ENCODE results near the gene DTNBP1. TPM values are rescaled to one million over a fixed set of nuclear protein-coding genes. Genes with fewer than 3 reads are reported as not detected.
A peak's percentile ranks its signal among the peaks of the same experiment; 100 is the strongest.

DTNBP1 gene
- total RNA-seq, 1 experiment from 2014 or later = 14.4 TPM

GRCh38 chr6:15527838-15528617 is 134.8 kb downstream of the DTNBP1 start:
- in situ Hi-C loops (cut with HindIII; ENCODE audit: low pct_unique_long_range_greater_than_20kb, low sequenced_read_pairs) = no loop called here

DNA sequence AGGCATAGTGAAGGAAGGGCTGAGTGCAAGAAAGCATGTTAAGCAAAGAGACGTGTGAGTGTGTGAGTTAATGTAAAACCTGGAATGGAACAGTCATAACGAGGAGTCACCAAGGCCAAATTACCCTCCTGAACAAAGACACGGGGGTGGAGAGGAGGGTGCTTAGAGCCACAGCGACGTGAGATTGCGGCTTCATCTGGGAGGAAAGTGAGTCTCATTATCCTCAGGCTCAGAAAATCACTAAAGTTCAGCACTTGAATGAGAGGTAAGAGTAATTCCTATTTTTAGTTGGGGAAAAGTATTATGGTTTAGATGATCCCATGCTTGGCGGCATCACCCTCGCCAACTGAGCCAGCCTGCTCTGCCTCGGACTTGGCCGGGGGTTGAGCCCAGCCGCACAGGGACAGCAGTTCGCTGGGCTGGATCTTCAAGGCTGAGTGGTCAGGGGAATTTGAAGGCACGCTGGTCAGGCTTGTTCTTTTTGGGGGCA is 136.6 kb downstream of the DTNBP1 start:
- in situ Hi-C loops (cut with HindIII; ENCODE audit: low pct_unique_long_range_greater_than_20kb, low sequenced_read_pairs) = no loop called here
- peak; percentile 87 for DNase-seq (ENCODE audit: low read depth)

More at GRCh38 chr6:15527838-15528617, 134.8 kb downstream of the DTNBP1 start:
- no peak for DNase-seq (ENCODE audit: low read depth)

DNA sequence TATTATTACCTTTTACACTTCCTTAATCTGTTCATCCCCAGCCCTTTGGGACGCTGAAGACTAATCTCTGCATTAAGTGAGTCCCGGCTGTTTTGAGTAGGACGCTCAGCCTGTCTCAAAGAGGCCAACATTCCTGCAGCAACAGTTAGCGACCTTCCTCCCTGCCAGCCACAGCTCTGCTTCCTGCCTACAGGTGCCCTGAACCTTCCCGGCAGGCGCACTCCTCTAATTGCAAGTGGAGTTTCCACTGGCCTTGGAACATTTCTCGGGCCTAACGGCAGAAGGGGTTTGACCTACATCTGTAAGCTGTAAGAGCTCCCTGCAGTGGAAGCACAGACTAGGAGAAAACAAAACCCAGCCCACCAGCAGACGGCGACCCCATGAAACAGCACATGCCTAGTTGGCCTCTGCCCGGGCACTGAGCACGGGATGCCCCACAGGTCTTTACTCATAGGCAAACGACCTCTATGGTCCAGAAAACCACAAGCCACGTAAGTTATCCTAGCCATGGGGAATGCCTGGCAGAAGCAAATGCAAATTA is 137.9 kb downstream of the DTNBP1 start:
- no peak for DNase-seq (ENCODE audit: low read depth)
- in situ Hi-C loops (cut with HindIII; ENCODE audit: low pct_unique_long_range_greater_than_20kb, low sequenced_read_pairs) = no loop called here

- no peak for DNase-seq (ENCODE audit: low read depth)
- in situ Hi-C loops (cut with HindIII; ENCODE audit: low pct_unique_long_range_greater_than_20kb, low sequenced_read_pairs) = no loop called here
These were observed 138.9 kb downstream of the DTNBP1 start for GRCh38 chr6:15523679-15524630.

DNA sequence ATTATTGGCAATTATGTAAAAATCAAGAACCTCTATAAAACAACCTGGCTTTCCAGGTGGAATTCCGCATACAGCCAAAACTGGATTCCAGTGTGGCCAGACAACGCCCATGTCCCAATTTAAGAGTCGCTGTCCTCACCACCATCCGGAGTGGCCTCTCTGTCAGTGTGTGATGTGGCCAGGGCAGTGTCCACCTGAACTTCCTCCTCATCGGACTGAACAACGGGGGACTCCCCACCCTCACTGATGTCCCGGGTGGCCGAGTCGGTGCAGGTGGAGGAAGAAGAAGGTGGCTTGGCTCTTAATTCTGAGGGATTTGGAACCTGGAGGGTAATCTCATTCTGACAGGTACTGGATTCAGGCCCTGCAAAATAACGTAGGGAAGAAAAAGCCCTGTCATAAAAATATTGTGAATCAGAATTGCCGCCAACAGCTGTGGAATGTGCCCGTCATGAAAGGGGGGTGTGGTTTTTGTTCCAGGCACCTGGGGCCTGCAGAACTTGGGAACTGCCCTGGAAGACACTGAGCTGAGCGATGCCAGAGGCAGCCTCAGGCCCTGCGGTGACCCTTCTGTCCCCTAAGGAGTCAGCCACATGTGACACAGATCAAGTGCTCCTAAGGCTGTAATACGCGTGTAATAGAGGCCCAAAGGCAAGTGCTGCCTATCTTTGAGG is 139.8 kb downstream of the DTNBP1 start:
- DNase-seq (ENCODE audit: low read depth) = no peak
- in situ Hi-C loops (cut with HindIII; ENCODE audit: low pct_unique_long_range_greater_than_20kb, low sequenced_read_pairs) = no loop called here

DNA sequence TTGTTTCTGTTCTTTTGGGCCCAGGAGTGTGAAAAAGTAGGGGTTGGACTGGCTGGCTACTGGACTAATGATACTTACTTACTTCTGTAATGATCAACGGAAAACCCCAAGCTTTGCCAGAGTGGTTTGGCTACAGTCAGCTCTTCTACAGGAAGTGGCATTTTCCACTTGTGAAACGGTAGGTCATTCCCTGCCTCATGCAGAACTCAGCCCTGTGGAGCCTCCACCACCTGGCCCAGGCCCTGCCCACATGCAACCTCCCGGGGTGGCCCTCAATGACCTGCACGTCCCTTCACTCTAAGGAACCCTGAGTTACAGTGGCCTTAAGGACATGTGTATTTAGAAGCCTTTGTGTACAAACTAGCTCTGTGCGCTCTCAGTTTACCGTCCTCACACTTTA is 140.4 kb downstream of the DTNBP1 start:
- in situ Hi-C loops (cut with HindIII; ENCODE audit: low pct_unique_long_range_greater_than_20kb, low sequenced_read_pairs) = no loop called here
- DNase-seq (ENCODE audit: low read depth) = no peak

- in situ Hi-C loops (cut with HindIII; ENCODE audit: low pct_unique_long_range_greater_than_20kb, low sequenced_read_pairs) = no loop called here
- DNase-seq (ENCODE audit: low read depth) = no peak
These were observed 140.8 kb downstream of the DTNBP1 start for GRCh38 chr6:15522026-15522425.

- no peak for DNase-seq (ENCODE audit: low read depth)
- in situ Hi-C loops (cut with HindIII; ENCODE audit: low pct_unique_long_range_greater_than_20kb, low sequenced_read_pairs) = no loop called here
These were observed 141.2 kb downstream of the DTNBP1 start for GRCh38 chr6:15521582-15521981.

- in situ Hi-C loops (cut with HindIII; ENCODE audit: low pct_unique_long_range_greater_than_20kb, low sequenced_read_pairs) = no loop called here
- DNase-seq (ENCODE audit: low read depth) = no peak
These were observed 142.1 kb downstream of the DTNBP1 start for GRCh38 chr6:15520626-15521203.

DNA sequence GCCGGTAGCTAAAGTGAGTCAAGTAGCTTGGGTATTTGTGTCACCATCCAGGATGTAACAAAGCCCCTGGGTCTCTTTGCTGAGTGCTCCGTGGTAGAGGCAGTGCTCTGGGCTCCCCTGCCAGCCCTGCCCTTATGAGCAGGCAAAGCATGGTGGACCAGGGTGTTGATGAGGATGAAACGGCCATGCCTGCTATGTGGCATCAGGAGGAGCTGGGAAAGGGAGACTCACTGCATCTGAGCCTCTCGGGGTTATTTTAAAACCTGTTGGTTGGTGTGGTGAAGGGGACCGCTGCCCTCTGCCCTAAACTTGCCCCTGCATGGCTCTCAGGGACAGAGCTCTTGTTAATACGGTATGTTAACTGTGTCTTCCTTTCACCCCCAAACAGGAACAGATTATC is 143.1 kb downstream of the DTNBP1 start:
- DNase-seq (ENCODE audit: low read depth) = no peak
- in situ Hi-C loops (cut with HindIII; ENCODE audit: low pct_unique_long_range_greater_than_20kb, low sequenced_read_pairs) = no loop called here

GRCh38 chr6:15518878-15519277 is 143.9 kb downstream of the DTNBP1 start:
- DNase-seq (ENCODE audit: low read depth) = no peak
- in situ Hi-C loops (cut with HindIII; ENCODE audit: low pct_unique_long_range_greater_than_20kb, low sequenced_read_pairs) = no loop called here

DNA sequence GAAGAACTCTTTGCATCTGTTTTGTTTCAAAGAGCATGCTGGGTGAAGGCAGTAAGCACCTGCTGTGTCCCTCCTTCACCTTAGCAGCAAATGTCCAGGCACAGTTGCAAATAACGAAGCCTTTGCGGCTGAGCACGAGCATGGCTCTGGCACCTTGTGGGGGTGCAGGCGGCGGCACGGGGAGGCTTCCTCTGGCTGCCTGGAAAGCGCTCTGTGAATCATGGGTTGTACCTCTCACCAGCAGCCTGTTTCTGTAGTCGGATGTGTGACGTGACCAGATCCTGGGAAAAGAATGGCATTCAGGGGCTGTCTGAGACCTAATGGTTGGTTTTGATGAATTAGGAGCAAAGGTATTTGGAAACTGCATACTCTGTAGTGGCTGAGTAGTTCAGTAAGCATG is 144.8 kb downstream of the DTNBP1 start:
- in situ Hi-C loops (cut with HindIII; ENCODE audit: low pct_unique_long_range_greater_than_20kb, low sequenced_read_pairs) = no loop called here
- no peak for DNase-seq (ENCODE audit: low read depth)

- in situ Hi-C loops (cut with HindIII; ENCODE audit: low pct_unique_long_range_greater_than_20kb, low sequenced_read_pairs) = no loop called here
- DNase-seq (ENCODE audit: low read depth) = no peak
These were observed 145.2 kb downstream of the DTNBP1 start for GRCh38 chr6:15517600-15517999.

- DNase-seq (ENCODE audit: low read depth) = no peak
- in situ Hi-C loops (cut with HindIII; ENCODE audit: low pct_unique_long_range_greater_than_20kb, low sequenced_read_pairs) = no loop called here
These were observed 145.8 kb downstream of the DTNBP1 start for GRCh38 chr6:15516923-15517560.

DNA sequence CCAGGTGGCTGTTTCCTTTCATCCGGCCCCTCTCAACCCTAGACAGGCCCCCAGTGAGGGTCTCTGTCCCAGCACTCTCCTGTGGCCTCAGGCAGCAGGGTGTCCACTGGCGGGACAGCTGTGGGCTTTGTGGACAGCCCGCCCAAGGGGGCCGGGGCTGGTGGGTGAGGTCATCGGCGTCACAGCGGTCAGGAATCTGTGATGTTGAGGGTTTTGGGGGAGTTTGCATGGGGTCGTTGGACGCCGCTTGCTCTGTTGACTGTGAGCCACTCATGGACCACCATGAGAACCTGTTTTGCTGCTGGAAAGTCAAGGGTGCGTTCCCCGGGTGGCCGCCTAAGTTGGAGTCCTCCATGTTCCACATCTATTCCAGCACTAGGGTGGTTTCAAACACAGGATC is 146.4 kb downstream of the DTNBP1 start:
- DNase-seq (ENCODE audit: low read depth) = no peak
- in situ Hi-C loops (cut with HindIII; ENCODE audit: low pct_unique_long_range_greater_than_20kb, low sequenced_read_pairs) = no loop called here

DNA sequence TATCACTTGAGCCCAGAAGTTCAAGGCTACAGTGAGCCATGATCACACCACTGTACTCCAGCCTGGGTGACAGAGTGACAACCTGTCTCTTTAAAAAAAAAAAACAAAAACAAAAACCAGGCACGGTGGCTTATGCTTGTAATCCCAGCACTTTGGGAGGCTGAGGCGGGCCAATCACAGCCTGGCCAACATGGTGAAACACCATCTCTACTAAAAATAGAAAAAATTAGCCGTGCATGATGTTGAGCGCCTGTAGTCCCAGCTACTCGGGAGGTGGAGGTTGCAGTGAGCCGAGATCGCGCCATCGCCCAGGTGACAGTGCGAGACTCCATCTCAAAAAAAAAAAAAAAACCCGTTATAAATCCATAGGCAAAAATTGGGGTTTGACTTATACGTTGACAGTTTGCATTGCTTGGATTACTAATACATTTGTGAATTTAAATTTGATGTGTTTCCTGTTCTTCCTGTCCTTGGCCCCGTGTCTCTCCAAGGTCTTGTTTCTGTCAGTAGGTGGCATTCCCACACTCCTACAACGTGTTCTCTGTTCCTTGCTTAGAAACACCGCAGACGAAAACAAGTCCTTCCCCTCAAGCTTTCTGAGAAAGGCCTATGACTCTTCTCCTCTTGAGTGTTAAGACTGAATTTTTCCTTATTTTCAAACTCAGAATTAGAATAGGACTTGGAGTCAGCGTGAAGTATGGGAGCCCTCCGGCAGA is 147.0 kb downstream of the DTNBP1 start:
- no peak for DNase-seq (ENCODE audit: low read depth)
- in situ Hi-C loops (cut with HindIII; ENCODE audit: low pct_unique_long_range_greater_than_20kb, low sequenced_read_pairs) = no loop called here

- in situ Hi-C loops (cut with HindIII; ENCODE audit: low pct_unique_long_range_greater_than_20kb, low sequenced_read_pairs) = no loop called here
- DNase-seq (ENCODE audit: low read depth) = no peak
These were observed 147.6 kb downstream of the DTNBP1 start for GRCh38 chr6:15515226-15515625.
